ENCODE data around the gene GALNT14. TPM values are rescaled to one million over a fixed set of nuclear protein-coding genes. Genes with fewer than 3 reads are reported as not detected.
A peak's percentile ranks its signal among the peaks of the same experiment; 100 is the strongest.

The GALNT14 gene
- total and polyA plus RNA-seq, 4 donors: 0.85 to 2.8 (median 2.4) TPM

GRCh38 chr2:31137211-31138036 lies 816 bp downstream of the GALNT14 start:
- DNase-seq: peak in 2 of 3 donors; percentile 26 to 30
- no peak for TF ChIP-seq CTCF (IDR thresholded peaks at IDR 0.05; ENCODE audit: control extremely low read depth, extremely low read depth)
- peak overlapping the region; percentile 51 for H3K4me3 ChIP-seq
- no peak overlapping the region for H3K27ac ChIP-seq (ENCODE audit: low read depth in 1 of 2, low read length in 1 of 2)
- WGBS, 2 donors: 0 to 2% methylated on average over 69 to 72 of the region's 72 CpGs
- H3K27me3 ChIP-seq (ENCODE audit: control insufficient read depth in 3 of 3, insufficient read depth in 3 of 3, low read length in 2 of 3): peaks cover 0 to 45% (median 36%) of the 10 kb centered on the region in 3 donors
- no peak for ATAC-seq (ENCODE audit: insufficient read depth, low FRiP score)
- H3K9me3 ChIP-seq (ENCODE audit: control insufficient read depth in 4 of 4, insufficient read depth in 3 of 4, low read length in 3 of 4): peaks cover 0 to 2% (median 0%) of the 10 kb centered on the region in 4 donors
- peaks cover 0 to 11% (median 0%) of the 10 kb centered on the region in 5 donors for H3K4me1 ChIP-seq (ENCODE audit: control insufficient read depth in 5 of 5, insufficient read depth in 5 of 5, low read length in 5 of 5)
- H3K9ac ChIP-seq (ENCODE audit: insufficient read depth in 1 of 2, low read length in 2 of 2): no peak overlapping the region
- H3K36me3 ChIP-seq (ENCODE audit: control insufficient read depth in 4 of 4, insufficient read depth in 4 of 4, low read length in 4 of 4): no peaks in the 10 kb centered on the region

GRCh38 chr2:31136732-31137131 lies 1.5 kb downstream of the GALNT14 start:
- no peak for ATAC-seq (ENCODE audit: insufficient read depth, low FRiP score)

GRCh38 chr2:31136000-31136399 lies 2.2 kb downstream of the GALNT14 start:
- WGBS, 2 donors: 74 to 78% methylated on average over 3 of the region's 3 CpGs
- no peak for TF ChIP-seq CTCF (IDR thresholded peaks at IDR 0.05; ENCODE audit: control extremely low read depth, extremely low read depth)
- Histone ChIP-seq H3K9ac (ENCODE audit: insufficient read depth in 1 of 2, low read length in 2 of 2) (no peak overlapping the region), H3K27ac (ENCODE audit: low read depth in 1 of 2, low read length in 1 of 2) (no peak overlapping the region), H3K36me3 (ENCODE audit: control insufficient read depth in 4 of 4, insufficient read depth in 4 of 4, low read length in 4 of 4) (no peaks in the 10 kb centered on the region), H3K4me3 (no peak overlapping the region), H3K9me3 (ENCODE audit: control insufficient read depth in 4 of 4, insufficient read depth in 3 of 4, low read length in 3 of 4) (peaks cover 0 to 2% (median 0%) of the 10 kb centered on the region in 4 donors), H3K4me1 (ENCODE audit: control insufficient read depth in 5 of 5, insufficient read depth in 5 of 5, low read length in 5 of 5) (peaks cover 0 to 11% (median 0%) of the 10 kb centered on the region in 5 donors), H3K27me3 (ENCODE audit: control insufficient read depth in 3 of 3, insufficient read depth in 3 of 3, low read length in 2 of 3) (peaks cover 0 to 37% (median 31%) of the 10 kb centered on the region in 3 donors)
- DNase-seq (no peak), ATAC-seq (ENCODE audit: insufficient read depth, low FRiP score) (no peak)

More at GRCh38 chr2:31136732-31137131, 1.5 kb downstream of the GALNT14 start:
- H3K27ac ChIP-seq (ENCODE audit: low read depth in 1 of 2, low read length in 1 of 2): no peak overlapping the region
- H3K27me3 ChIP-seq (ENCODE audit: control insufficient read depth in 3 of 3, insufficient read depth in 3 of 3, low read length in 2 of 3): peaks cover 0 to 42% (median 33%) of the 10 kb centered on the region in 3 donors
- peak in 1 of 3 donors; percentile 5 for DNase-seq
- H3K36me3 ChIP-seq (ENCODE audit: control insufficient read depth in 4 of 4, insufficient read depth in 4 of 4, low read length in 4 of 4): no peaks in the 10 kb centered on the region
- no peak overlapping the region for H3K9ac ChIP-seq (ENCODE audit: insufficient read depth in 1 of 2, low read length in 2 of 2)
- 26 to 36% methylated on average over 10 of the region's 10 CpGs for WGBS, 2 donors
- no peak for TF ChIP-seq CTCF (IDR thresholded peaks at IDR 0.05; ENCODE audit: control extremely low read depth, extremely low read depth)
- peaks cover 0 to 2% (median 0%) of the 10 kb centered on the region in 4 donors for H3K9me3 ChIP-seq (ENCODE audit: control insufficient read depth in 4 of 4, insufficient read depth in 3 of 4, low read length in 3 of 4)
- H3K4me3 ChIP-seq: no peak overlapping the region
- H3K4me1 ChIP-seq (ENCODE audit: control insufficient read depth in 5 of 5, insufficient read depth in 5 of 5, low read length in 5 of 5): peaks cover 0 to 11% (median 0%) of the 10 kb centered on the region in 5 donors
